Measurements from ENCODE around the gene SUSD4. TPM values are rescaled to one million over a fixed set of nuclear protein-coding genes. Genes with fewer than 3 reads are reported as not detected.

SUSD4 gene
- total RNA-seq, 1 donor from 2014 or later = 18.5 TPM

DNA sequence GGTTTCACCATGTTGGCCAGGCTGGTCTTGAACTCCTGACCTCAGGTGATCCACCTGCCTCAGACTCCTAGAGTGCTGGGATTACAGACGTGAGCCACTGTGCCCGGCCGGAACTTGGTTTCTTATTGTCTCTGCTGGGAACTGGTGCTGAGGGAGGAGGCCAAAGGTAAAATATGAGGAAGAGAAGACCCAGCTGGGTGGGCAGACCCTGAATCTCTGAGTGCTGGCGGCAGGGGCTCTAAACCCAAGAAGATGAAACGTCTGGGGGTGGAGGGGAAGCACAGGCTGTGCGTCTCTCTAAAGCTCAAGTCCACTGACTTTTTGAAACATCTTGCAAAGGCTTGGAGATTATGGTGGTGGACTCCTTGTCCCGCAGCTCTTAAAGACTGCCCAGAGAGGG lies 138.9 kb downstream of the SUSD4 start:
- H3K27me3 Mint-ChIP-seq (ENCODE audit: unreplicated experiment) = peaks cover 16% of the 10 kb centered on the region
- H3K4me1 Mint-ChIP-seq (ENCODE audit: unreplicated experiment) = no peaks in the 10 kb centered on the region
- H3K9me3 Mint-ChIP-seq (ENCODE audit: unreplicated experiment) = no peaks in the 10 kb centered on the region
- TF ChIP-seq, protein P1, sequence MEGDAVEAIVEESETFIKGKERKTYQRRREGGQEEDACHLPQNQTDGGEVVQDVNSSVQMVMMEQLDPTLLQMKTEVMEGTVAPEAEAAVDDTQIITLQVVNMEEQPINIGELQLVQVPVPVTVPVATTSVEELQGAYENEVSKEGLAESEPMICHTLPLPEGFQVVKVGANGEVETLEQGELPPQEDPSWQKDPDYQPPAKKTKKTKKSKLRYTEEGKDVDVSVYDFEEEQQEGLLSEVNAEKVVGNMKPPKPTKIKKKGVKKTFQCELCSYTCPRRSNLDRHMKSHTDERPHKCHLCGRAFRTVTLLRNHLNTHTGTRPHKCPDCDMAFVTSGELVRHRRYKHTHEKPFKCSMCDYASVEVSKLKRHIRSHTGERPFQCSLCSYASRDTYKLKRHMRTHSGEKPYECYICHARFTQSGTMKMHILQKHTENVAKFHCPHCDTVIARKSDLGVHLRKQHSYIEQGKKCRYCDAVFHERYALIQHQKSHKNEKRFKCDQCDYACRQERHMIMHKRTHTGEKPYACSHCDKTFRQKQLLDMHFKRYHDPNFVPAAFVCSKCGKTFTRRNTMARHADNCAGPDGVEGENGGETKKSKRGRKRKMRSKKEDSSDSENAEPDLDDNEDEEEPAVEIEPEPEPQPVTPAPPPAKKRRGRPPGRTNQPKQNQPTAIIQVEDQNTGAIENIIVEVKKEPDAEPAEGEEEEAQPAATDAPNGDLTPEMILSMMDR (IDR thresholded peaks at IDR 0.05; ENCODE audit: unreplicated experiment) = no peak
- H3K4me3 Mint-ChIP-seq (ENCODE audit: unreplicated experiment) = no peak overlapping the region
- H3K27ac Mint-ChIP-seq (ENCODE audit: unreplicated experiment) = no peak overlapping the region
- no peak for DNase-seq (ENCODE audit: low spot score)
- H3K36me3 Mint-ChIP-seq (ENCODE audit: low read depth, unreplicated experiment) = peaks cover 18% of the 10 kb centered on the region

- Mint-ChIP-seq H3K4me1 (ENCODE audit: unreplicated experiment) (no peaks in the 10 kb centered on the region), H3K27ac (ENCODE audit: unreplicated experiment) (no peak overlapping the region), H3K36me3 (ENCODE audit: low read depth, unreplicated experiment) (peaks cover 22% of the 10 kb centered on the region), H3K9me3 (ENCODE audit: unreplicated experiment) (no peaks in the 10 kb centered on the region), H3K27me3 (ENCODE audit: unreplicated experiment) (peaks cover 16% of the 10 kb centered on the region), H3K4me3 (ENCODE audit: unreplicated experiment) (no peak overlapping the region)
- TF ChIP-seq, protein P1 (IDR thresholded peaks at IDR 0.05; ENCODE audit: unreplicated experiment) = no peak
- no peak for DNase-seq (ENCODE audit: low spot score)
These were observed 139.5 kb downstream of the SUSD4 start for GRCh38 chr1:223224465-223224864.

DNA sequence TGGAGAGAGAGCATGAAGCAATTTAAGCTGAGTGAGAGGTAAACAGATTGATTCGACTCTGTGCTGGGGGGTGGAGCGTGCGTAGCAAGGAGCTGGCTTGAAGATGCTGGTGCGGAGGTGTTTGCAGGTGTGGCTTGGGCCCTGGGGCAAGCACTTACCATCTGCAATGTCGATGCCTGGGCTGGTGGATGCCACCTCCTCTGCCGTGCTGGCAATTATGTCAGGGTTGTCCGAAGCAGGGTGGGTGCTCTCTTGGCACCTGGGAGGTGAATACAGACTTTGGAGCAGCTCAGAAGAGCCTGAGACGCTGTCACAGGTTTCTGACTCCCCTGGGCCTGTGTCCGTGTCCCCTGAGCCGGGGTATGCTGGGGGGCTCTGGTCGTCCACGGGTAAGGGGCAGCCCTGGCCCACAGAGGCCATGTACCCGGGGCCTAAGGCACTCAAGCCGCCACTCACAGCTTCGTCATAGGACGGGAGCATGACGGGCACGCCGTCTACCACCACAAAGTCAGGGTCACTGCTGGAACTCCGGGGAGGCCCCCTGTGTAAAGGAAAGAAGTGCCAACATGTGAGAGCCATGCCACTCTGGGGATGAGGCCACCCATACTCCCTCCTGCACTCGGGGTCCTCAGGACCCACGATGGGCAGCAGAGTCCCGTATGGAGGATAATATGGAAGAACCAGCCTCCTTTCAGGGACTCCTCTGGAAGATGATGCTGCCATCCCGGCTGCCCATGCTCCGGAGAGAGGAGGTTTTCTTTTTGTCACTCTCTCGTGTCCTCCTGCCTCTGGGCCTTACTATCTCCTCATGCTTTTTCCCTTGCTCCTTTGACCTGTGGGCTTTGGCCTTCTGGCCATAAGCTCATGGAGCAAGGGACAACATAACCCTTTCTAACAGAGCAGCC lies 140.6 kb downstream of the SUSD4 start:
- no peaks in the 10 kb centered on the region for H3K4me1 Mint-ChIP-seq (ENCODE audit: unreplicated experiment)
- peaks cover 26% of the 10 kb centered on the region for H3K36me3 Mint-ChIP-seq (ENCODE audit: low read depth, unreplicated experiment)
- H3K27ac Mint-ChIP-seq (ENCODE audit: unreplicated experiment) = no peak overlapping the region
- no peak for DNase-seq (ENCODE audit: low spot score)
- H3K4me3 Mint-ChIP-seq (ENCODE audit: unreplicated experiment) = no peak overlapping the region
- no peaks in the 10 kb centered on the region for H3K9me3 Mint-ChIP-seq (ENCODE audit: unreplicated experiment)
- H3K27me3 Mint-ChIP-seq (ENCODE audit: unreplicated experiment) = peaks cover 16% of the 10 kb centered on the region
- TF ChIP-seq, protein P1 (IDR thresholded peaks at IDR 0.05; ENCODE audit: unreplicated experiment) = no peak

DNA sequence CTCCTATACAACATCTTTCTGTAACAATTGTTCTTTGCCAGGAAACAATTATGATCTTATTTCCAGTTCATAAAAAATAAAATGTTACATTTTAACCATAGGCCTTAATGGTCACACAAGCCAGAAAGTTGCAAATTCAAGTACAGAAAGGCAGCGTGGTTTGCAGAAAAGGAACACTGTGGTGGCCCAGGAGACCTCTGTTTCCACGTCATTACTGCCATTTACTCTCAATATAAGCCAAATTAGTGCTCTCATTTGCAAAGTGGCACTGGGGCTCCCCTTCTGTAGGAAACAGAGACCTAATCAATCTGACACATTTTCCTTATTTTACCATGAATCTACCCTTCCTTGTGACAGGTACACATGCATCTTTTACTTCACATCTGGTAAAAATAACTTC lies 141.6 kb downstream of the SUSD4 start:
- H3K9me3 Mint-ChIP-seq (ENCODE audit: unreplicated experiment) = no peaks in the 10 kb centered on the region
- TF ChIP-seq, protein P1 (IDR thresholded peaks at IDR 0.05; ENCODE audit: unreplicated experiment) = no peak
- H3K4me3 Mint-ChIP-seq (ENCODE audit: unreplicated experiment) = no peak overlapping the region
- H3K27ac Mint-ChIP-seq (ENCODE audit: unreplicated experiment) = no peak overlapping the region
- no peaks in the 10 kb centered on the region for H3K4me1 Mint-ChIP-seq (ENCODE audit: unreplicated experiment)
- peaks cover 30% of the 10 kb centered on the region for H3K36me3 Mint-ChIP-seq (ENCODE audit: low read depth, unreplicated experiment)
- H3K27me3 Mint-ChIP-seq (ENCODE audit: unreplicated experiment) = peaks cover 18% of the 10 kb centered on the region
- no peak for DNase-seq (ENCODE audit: low spot score)

DNA sequence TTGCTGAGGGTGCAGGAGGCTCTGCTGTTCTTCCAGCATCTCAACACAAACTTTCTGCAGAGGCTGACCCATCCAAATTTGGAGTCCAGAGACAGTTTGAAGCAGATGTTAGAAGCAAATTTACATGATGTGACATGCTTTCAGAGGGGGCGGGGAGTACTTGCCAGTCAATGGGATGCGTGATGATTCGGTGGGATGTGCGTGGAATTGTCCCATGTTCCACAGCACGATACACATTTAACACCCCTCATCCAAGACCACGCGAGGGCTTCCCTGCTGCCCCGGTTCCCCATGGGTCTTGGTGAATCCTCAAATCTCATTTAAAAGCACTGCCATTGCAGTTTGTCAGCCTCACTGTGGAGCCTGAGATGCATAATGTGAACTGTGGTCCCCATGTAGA lies 142.3 kb downstream of the SUSD4 start:
- DNase-seq (ENCODE audit: low spot score) = no peak
- H3K36me3 Mint-ChIP-seq (ENCODE audit: low read depth, unreplicated experiment) = peaks cover 30% of the 10 kb centered on the region
- no peaks in the 10 kb centered on the region for H3K4me1 Mint-ChIP-seq (ENCODE audit: unreplicated experiment)
- H3K4me3 Mint-ChIP-seq (ENCODE audit: unreplicated experiment) = no peak overlapping the region
- H3K27me3 Mint-ChIP-seq (ENCODE audit: unreplicated experiment) = peaks cover 18% of the 10 kb centered on the region
- no peaks in the 10 kb centered on the region for H3K9me3 Mint-ChIP-seq (ENCODE audit: unreplicated experiment)
- no peak overlapping the region for H3K27ac Mint-ChIP-seq (ENCODE audit: unreplicated experiment)
- TF ChIP-seq, protein P1 (IDR thresholded peaks at IDR 0.05; ENCODE audit: unreplicated experiment) = no peak

Measured in endothelial cell (in vitro differentiated cells).